IPS-18a (cell line): ENCODE data around the gene PNMA8C.

Experiments used
- H3K27ac ChIP-seq: one replicate; pipeline ENCODE4 v1.5.1; 2013; ENCODE audit warnings: low read length
- H3K27me3 ChIP-seq: one replicate; pipeline ENCODE4 v1.6.1; 2013; ENCODE audit warnings: mild to moderate bottlenecking, low read length; ENCODE audit not compliant: control insufficient read depth, insufficient read depth
- H3K36me3 ChIP-seq: one replicate; pipeline ENCODE4 v1.6.1; 2013; ENCODE audit warnings: low read depth, low read length; ENCODE audit not compliant: control insufficient read depth
- H3K4me1 ChIP-seq: one replicate; pipeline ENCODE4 v1.6.1; 2013; ENCODE audit warnings: low read depth, low read length; ENCODE audit not compliant: control insufficient read depth
- H3K4me3 ChIP-seq: one replicate; pipeline ENCODE4 v1.5.1; 2013; ENCODE audit warnings: low read length
- H3K9ac ChIP-seq: one replicate; pipeline ENCODE4 v1.6.1; 2013; ENCODE audit warnings: mild to moderate bottlenecking, low read length, moderate library complexity
- H3K9me3 ChIP-seq: one replicate; pipeline ENCODE4 v1.6.1; 2013; ENCODE audit warnings: low read depth, low read length; ENCODE audit not compliant: control insufficient read depth

PNMA8C gene

GRCh38 chr19:46392837-46393236, 35.9 kb downstream of the PNMA8C start:
- no peaks in the 10 kb centered on the region for H3K27me3 ChIP-seq
- peaks cover 29% of the 10 kb centered on the region for H3K36me3 ChIP-seq
- no peaks in the 10 kb centered on the region for H3K4me1 ChIP-seq
- H3K27ac ChIP-seq, result no peak overlapping the region
- no peak overlapping the region for H3K4me3 ChIP-seq
- no peak overlapping the region for H3K9ac ChIP-seq
- no peaks in the 10 kb centered on the region for H3K9me3 ChIP-seq

GRCh38 chr19:46392252-46392801, 36.4 kb downstream of the PNMA8C start:
- Histone ChIP-seq H3K4me1 (no peaks in the 10 kb centered on the region), H3K9ac (no peak overlapping the region), H3K4me3 (no peak overlapping the region), H3K27me3 (no peaks in the 10 kb centered on the region), H3K27ac (no peak overlapping the region), H3K36me3 (peaks cover 34% of the 10 kb centered on the region), H3K9me3 (no peaks in the 10 kb centered on the region)

DNA sequence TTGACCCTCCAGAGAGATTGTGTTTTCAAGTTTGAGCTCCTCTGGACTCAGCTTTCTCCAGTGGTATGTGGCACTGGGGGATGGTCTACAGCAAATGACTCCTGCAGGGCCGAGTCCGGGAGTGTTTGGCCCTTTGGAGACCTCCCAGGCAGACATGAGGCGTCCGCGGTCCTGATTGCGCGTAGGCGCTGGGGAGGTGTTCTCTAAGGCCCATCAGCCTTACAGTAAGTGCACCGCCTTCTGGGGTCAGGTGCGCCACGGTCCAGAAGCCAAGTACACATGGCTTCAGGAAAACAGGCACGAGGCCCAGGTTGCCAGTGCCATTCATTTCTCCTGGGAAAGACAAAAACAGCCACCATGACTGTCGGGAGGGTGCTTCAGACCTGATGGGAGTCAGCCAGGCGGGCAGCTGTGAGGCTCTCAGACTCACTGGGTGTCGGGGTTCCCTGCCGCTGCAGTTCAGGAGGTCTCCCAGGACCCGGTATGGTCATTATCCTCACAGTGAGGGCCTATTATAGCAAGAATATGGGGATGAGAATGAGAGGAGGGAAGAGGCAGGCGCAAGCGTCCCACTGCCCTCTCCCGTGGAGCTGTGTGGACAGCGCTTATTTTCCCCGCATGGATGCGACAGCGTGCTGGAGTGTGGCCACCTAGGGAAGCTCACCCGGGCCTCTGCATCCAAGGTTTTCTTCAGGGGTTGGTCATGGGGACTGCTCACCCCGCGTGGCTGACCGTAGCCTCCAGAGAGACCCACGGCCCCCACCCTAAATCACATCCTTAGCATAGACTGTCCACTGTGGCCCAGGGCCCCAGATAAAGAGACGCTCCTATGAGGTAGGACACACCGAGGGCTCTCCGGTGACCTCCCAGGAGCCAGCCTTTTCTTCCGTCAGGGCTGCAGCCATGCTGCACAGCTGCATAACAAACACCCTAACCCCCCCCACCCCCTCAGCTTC, 37.2 kb downstream of the PNMA8C start:
- Histone ChIP-seq H3K27me3 (no peaks in the 10 kb centered on the region), H3K27ac (no peak overlapping the region), H3K9me3 (no peaks in the 10 kb centered on the region), H3K36me3 (peaks cover 41% of the 10 kb centered on the region), H3K9ac (no peak overlapping the region), H3K4me3 (no peak overlapping the region), H3K4me1 (no peaks in the 10 kb centered on the region)

- no peaks in the 10 kb centered on the region for H3K27me3 ChIP-seq
- no peak overlapping the region for H3K27ac ChIP-seq
- no peak overlapping the region for H3K9ac ChIP-seq
- H3K9me3 ChIP-seq, result no peaks in the 10 kb centered on the region
- peaks cover 44% of the 10 kb centered on the region for H3K36me3 ChIP-seq
- no peaks in the 10 kb centered on the region for H3K4me1 ChIP-seq
- H3K4me3 ChIP-seq, result no peak overlapping the region
Measured at GRCh38 chr19:46390866-46391265, 37.9 kb downstream of the PNMA8C start.

- Histone ChIP-seq H3K27ac (no peak overlapping the region), H3K4me1 (no peaks in the 10 kb centered on the region), H3K4me3 (no peak overlapping the region), H3K9ac (no peak overlapping the region), H3K9me3 (no peaks in the 10 kb centered on the region), H3K36me3 (peaks cover 44% of the 10 kb centered on the region), H3K27me3 (no peaks in the 10 kb centered on the region)
Measured at GRCh38 chr19:46390121-46390858, 38.4 kb downstream of the PNMA8C start.

GRCh38 chr19:46388311-46389095, 40.2 kb downstream of the PNMA8C start:
- no peaks in the 10 kb centered on the region for H3K4me1 ChIP-seq
- peaks cover 60% of the 10 kb centered on the region for H3K36me3 ChIP-seq

GRCh38 chr19:46387713-46388130, 41.0 kb downstream of the PNMA8C start:
- Histone ChIP-seq H3K36me3 (peaks cover 64% of the 10 kb centered on the region), H3K9ac (no peak overlapping the region), H3K9me3 (no peaks in the 10 kb centered on the region), H3K4me3 (no peak overlapping the region), H3K4me1 (no peaks in the 10 kb centered on the region), H3K27me3 (no peaks in the 10 kb centered on the region), H3K27ac (no peak overlapping the region)

More at GRCh38 chr19:46388311-46389095, 40.2 kb downstream of the PNMA8C start:
- no peak overlapping the region for H3K27ac ChIP-seq
- no peaks in the 10 kb centered on the region for H3K27me3 ChIP-seq
- no peak overlapping the region for H3K4me3 ChIP-seq
- H3K9ac ChIP-seq, result no peak overlapping the region
- H3K9me3 ChIP-seq, result no peaks in the 10 kb centered on the region

- Histone ChIP-seq H3K27me3 (no peaks in the 10 kb centered on the region), H3K4me3 (no peak overlapping the region), H3K9me3 (no peaks in the 10 kb centered on the region), H3K4me1 (no peaks in the 10 kb centered on the region), H3K27ac (no peak overlapping the region), H3K36me3 (peaks cover 70% of the 10 kb centered on the region), H3K9ac (no peak overlapping the region)
Measured at GRCh38 chr19:46386996-46387712, 41.6 kb downstream of the PNMA8C start.

DNA sequence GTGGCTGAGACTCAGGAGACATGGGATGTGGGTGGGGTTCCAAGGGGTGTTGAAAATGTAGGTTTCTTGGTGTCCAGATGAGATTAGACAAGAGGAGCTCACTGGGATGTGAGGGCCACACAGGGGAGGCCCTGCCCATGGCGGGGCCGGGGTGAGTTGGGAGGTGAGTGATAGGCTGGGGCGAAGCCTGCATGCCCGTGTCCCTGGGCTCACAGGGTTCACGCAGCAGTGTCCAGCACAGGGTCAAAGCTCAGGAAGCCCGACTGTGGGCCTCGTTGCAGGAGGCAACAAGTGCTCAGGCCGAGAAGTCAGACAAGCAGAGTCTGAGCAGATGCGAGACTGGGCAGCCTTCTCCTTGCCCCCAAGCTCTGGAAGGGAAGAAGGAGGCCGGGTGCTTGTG, 42.6 kb downstream of the PNMA8C start:
- Histone ChIP-seq H3K27me3 (no peaks in the 10 kb centered on the region), H3K9me3 (no peaks in the 10 kb centered on the region), H3K4me1 (no peaks in the 10 kb centered on the region), H3K36me3 (peaks cover 70% of the 10 kb centered on the region), H3K4me3 (no peak overlapping the region), H3K9ac (no peak overlapping the region), H3K27ac (no peak overlapping the region)

GRCh38 chr19:46385636-46386035, 43.1 kb downstream of the PNMA8C start:
- no peak overlapping the region for H3K4me3 ChIP-seq
- H3K27me3 ChIP-seq, result no peaks in the 10 kb centered on the region
- H3K9me3 ChIP-seq, result no peaks in the 10 kb centered on the region
- peaks cover 69% of the 10 kb centered on the region for H3K36me3 ChIP-seq
- H3K27ac ChIP-seq, result no peak overlapping the region
- H3K4me1 ChIP-seq, result no peaks in the 10 kb centered on the region
- H3K9ac ChIP-seq, result no peak overlapping the region
